ENCODE results near the gene AMOTL2.

Gene AMOTL2

DNA sequence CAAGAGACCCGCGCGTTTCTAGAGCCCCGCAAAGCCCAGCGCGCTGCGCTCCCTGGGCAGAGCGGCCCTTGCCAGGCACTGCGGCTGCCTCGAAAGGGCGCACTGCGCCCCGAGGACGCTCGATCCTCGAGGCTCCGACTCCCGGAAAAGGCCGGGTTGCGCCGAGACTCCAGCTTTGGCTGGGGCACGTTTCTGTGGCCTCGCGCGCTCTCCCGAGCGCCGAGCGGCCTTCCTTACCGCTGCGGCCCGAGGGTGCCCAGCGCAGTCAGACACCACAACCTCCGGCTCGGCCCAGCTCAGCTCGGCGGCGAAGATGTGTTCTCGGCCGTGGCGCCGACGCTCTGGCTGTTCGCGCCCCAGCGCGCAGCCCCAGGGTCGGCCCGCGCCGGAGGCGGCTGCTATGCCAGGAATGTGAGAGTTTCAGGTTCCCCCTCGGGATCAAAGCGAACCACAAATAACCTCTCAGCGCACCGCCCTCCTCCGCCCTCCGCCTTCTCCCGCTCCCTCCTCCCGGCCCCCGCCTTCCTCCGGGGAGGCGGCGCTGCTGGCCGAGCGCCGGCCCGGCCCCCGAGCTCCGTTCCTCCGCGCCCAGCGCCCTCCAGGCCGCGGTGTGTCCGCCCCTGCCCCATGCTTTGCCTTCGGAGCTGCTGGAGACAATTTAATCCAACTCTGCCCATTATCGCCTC lies at the start of gene AMOTL2:
AMOTL2 (minus strand) TSS at position 343 of the 686 bp plus-strand sequence. CDS start 3,014 bp downstream, outside the sequence.
- peak within 1 kb of the TSS; percentile 99 for H3K4me3 ChIP-seq (ENCODE audit: low read depth, low read length)
- TF ChIP-seq, protein P1, sequence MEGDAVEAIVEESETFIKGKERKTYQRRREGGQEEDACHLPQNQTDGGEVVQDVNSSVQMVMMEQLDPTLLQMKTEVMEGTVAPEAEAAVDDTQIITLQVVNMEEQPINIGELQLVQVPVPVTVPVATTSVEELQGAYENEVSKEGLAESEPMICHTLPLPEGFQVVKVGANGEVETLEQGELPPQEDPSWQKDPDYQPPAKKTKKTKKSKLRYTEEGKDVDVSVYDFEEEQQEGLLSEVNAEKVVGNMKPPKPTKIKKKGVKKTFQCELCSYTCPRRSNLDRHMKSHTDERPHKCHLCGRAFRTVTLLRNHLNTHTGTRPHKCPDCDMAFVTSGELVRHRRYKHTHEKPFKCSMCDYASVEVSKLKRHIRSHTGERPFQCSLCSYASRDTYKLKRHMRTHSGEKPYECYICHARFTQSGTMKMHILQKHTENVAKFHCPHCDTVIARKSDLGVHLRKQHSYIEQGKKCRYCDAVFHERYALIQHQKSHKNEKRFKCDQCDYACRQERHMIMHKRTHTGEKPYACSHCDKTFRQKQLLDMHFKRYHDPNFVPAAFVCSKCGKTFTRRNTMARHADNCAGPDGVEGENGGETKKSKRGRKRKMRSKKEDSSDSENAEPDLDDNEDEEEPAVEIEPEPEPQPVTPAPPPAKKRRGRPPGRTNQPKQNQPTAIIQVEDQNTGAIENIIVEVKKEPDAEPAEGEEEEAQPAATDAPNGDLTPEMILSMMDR (IDR thresholded peaks at IDR 0.05; ENCODE audit: low read depth, low read length), result no peak

DNA sequence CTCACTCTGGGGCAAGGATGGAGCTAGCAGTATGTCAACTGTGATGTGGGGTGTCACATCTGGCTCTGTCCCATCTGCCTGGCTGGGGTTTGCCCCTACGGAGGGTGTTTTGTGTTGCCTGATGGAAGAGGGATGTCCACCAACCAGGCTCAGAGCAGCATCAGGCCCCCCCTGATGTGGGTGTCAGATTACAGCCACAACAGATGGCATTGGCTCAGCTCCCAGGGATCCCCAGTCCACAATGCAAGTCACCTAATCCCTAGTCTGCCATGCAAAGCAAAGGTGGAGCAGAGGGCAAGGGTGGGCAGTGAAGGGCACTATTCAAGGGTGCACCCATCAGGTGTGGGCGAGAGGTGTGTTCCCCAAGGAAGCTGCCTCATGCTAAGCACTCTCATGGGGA lies 48.9 kb upstream of the AMOTL2 start:
- TF ChIP-seq, protein P1 (IDR thresholded peaks at IDR 0.05; ENCODE audit: low read depth, low read length), result no peak
- H3K4me3 ChIP-seq (ENCODE audit: low read depth, low read length), result no peak overlapping the region

DNA sequence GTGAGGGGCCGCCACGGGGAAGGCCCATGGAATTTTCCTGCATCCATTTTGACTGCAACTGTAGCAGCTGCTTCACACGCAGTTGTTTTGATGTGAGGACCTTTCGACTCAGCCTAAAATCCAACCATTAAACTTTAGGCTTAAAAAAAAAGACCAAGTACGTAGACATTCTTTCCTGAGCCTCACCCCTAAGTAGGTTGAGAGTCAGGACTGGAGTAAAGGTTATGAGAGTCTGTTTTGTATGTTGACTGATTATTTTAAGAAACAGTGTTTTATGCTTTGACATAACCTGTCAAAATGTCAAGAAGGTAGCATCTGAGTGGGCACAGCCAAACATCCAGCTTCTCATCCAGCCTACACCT lies 45.7 kb upstream of the AMOTL2 start:
- no peak overlapping the region for H3K4me3 ChIP-seq (ENCODE audit: low read depth, low read length)
- TF ChIP-seq, protein P1 (IDR thresholded peaks at IDR 0.05; ENCODE audit: low read depth, low read length), result no peak

DNA sequence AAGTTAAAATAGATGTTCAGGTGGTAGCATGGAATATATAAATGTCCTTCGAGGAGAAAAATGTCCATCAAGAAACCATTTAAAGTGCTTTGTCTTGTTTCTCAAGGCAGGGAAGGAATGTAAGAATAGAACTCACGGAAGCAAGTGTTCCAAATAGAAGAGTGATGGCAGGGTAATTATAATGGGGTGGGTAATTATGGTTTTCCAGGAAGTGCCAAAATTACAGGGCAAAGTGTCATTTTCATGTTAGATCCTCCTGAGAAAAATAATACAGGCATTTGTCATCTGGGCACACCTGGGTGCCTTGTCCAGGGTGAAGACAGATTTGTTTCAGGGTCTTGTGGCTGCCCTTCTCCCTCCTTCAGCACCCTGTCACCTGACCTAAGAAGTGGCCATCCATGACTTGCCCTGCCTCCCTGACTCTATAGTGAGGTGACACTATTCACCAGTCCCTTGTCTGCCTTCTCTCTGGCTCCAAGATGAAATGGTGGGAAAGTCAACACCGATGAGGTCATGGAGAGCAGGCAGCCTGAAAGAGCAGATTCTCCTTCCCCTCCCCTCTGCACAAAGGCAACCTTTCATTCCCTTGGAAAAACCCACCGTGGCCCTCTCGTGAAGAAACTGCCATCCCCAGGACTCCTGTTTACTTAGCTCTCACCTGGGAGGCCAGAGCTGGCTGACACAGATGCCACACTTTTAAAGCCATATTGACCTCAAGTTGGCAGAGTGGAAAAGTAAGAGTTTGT lies 45.1 kb upstream of the AMOTL2 start:
- no peak overlapping the region for H3K4me3 ChIP-seq (ENCODE audit: low read depth, low read length)
- TF ChIP-seq, protein P1 (IDR thresholded peaks at IDR 0.05; ENCODE audit: low read depth, low read length), result no peak

DNA sequence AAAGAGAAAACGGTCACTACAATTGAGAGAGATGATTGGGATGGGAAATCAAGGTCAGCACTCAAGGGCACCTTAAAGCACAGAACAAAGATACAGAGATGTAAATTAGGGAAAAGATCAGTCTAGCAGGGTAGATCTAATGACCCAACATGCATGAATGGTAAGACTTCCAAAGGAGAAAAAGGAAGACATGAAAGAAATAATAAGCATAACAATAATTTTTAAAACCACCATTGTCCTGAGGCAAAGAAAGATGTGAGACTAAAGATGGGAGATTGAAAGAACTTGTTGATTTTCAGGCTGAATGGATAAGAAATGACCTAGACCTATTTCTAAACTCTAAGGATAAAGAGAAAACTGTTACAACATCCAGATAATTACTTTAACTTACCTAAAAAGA lies 34.8 kb upstream of the AMOTL2 start:
- no peak overlapping the region for H3K4me3 ChIP-seq (ENCODE audit: low read depth, low read length)
- TF ChIP-seq, protein P1 (IDR thresholded peaks at IDR 0.05; ENCODE audit: low read depth, low read length), result no peak

DNA sequence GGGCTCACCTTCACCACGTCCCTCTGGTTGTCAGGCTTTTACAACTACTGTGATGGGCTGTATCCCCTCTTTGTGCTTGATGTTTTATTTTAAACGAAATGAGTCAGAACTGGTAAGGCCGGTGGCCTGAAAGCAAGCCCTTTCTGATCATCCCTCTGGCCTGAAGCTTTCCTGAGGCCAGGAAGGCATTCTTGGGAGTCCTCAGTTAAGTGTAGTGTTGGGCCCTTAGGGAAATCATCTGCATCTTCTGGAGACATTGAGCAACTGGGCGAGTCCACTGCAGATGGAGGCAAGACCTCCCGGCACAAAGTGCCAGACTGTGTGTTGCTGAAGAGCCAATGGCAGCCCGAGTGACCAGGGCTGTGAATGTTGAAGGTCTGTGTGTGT lies 33.0 kb upstream of the AMOTL2 start:
- TF ChIP-seq, protein P1 (IDR thresholded peaks at IDR 0.05; ENCODE audit: low read depth, low read length), result no peak
- no peak overlapping the region for H3K4me3 ChIP-seq (ENCODE audit: low read depth, low read length)

Data from WI38 (cell line).